NCI-H2107 treated with DMSO at 0.1 percent for 48 hours (cell line): ENCODE measurements around the gene FAM136A.
"Not testable (repeated sequence)": the region's sequence is repeated elsewhere in the genome, so short reads cannot be mapped to it uniquely, and the experiment has no call there.

Experiments used
- DNase-seq: peaks from one replicate; lab custom pipeline; 2025; ENCODE audit not compliant: unreplicated experiment; lab: John Stamatoyannopoulos, UW

Gene FAM136A

DNA sequence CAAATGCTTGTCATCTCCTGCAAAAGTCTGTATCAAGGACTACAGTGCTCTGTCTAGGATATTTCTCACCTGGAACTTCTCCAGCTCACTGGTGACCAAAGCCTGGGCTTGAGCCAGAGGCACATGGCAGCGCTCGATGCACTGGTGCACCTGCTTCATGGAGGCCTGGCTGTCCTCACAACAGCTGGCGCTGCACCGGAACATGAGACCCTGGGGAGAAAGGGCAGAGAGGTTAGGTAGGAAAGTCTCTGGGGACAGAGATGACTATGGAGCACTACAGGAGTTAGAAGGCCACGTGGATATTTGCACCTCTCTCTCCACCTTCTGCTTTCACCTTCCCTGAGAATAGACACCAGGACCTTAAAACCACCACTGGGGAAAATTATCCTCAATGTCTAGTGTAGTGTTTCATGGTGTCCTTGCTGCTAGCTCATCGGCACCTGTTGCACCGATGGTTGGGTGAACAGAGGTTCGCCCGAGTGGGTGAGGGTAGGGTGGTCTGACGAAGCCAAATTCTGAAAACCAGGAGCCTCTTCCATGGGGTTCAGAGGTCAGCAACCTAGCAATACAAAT is 1.0 kb downstream of the FAM136A start:
- no peak for DNase-seq

DNA sequence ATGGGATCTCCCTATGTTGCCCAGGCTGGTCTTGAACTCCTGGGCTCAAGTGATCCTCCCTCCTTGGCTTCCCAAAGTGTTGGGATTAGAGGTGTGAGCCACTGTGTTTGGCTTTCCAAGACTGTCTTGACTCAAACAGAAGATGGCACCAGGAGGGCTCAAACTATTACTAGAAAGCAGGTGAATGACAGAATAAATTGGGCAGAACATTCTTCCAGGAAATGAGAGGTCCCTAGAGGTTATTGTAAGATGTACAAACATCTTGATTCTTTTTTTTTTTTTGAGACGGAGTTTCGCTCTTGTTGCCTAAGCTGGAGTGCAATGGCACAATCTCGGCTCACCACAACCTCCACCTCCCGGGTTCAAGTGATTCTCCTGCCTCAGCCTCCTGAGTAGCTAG is 4.0 kb downstream of the FAM136A start:
- DNase-seq: not testable (repeated sequence)

DNA sequence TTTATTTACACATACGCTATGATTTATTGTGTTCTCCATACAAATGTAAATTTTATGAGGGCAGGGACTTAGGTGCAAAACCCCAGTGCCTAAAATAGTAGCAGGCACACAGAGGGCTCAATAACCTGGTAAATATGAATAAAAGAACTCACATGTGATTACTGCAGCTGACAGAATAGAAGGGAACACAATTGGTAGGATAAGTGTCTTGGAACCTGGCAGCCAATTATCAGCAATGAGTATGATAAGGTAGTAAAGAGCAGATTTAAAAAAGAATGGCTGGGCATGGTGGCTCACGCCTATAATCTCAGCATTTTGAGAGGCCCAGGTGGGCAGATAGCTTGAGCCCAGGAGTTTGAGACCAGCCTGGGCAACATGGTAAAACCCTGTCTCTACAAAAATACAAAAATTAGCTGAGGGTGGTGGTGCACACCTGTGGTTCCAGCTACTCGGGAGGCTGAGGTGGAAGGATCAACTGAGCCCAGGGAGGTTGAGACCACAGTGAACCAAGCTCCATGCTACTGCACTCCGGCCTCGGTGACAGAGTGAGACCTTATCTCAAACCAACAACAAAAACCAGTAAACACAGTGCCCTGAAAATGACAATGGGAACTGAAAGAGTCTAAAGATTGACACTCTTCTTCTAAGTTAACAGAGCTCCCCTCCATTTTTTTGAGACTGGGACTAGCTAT is 18.2 kb downstream of the FAM136A start:
- no peak for DNase-seq

DNA sequence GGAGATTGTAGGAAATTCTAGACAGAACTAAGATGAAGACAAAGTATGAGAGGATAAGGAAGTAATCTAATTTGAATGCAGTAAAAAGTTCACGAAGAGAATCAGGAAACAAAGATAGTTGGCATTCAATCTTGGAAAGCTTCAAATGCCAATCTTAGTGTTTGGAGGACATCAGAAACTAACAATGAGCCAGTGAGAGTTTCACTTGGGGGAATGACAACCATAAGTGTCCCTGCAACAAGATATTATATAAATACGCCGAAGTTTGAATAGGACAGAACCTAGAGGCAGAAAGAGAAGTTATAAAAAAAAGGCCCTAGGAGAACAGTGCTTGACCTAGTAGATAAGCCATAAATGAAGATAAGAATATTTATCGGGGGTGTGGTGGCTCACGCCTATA is 19.4 kb downstream of the FAM136A start:
- DNase-seq: no peak

DNA sequence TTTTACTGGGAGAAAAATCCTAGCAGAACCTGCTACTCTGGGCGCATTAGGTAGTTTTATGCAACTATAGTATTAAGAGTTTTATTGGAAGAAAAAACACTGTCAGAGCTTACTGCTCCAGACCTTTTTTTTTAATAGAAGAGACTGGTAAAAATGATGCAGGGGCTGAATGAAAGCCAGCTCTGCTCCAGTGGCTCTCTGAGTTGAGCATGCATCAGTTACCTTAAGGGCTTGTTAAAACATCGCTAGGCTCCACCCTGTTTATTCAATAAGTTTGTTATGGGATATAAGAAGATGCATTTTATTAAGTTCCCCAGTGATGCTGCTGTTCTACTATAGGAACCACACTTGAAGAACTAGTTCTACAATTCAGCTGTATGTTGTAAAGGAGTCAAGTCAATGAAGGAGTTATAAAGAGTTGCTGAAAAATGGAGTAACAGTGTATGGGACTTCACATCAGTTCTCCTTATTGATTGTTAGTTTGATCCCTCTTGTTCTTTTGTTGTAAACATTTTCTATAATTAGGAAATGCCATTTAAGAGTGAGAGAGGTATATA is 21.5 kb downstream of the FAM136A start:
- DNase-seq: no peak

DNA sequence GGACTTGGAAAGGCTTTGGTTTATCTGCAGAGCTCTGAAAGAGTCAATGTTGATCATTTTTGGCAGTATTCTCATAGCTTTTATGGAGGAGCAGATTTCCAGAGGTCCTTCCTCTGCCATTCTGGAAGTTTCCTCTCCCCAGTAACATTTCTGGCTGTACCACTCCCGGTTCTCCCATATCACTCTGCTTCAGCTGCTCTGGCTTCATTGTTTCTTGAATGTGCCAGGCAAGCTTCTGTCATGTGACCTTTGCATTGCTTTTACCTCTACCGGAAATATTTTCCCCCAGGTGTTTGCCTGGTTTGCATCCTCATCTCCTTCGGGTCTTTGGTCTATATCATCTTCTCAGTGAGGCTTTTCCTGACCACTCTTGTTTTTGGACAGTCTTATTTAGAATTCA is 31.5 kb downstream of the FAM136A start:
- DNase-seq: no peak

DNA sequence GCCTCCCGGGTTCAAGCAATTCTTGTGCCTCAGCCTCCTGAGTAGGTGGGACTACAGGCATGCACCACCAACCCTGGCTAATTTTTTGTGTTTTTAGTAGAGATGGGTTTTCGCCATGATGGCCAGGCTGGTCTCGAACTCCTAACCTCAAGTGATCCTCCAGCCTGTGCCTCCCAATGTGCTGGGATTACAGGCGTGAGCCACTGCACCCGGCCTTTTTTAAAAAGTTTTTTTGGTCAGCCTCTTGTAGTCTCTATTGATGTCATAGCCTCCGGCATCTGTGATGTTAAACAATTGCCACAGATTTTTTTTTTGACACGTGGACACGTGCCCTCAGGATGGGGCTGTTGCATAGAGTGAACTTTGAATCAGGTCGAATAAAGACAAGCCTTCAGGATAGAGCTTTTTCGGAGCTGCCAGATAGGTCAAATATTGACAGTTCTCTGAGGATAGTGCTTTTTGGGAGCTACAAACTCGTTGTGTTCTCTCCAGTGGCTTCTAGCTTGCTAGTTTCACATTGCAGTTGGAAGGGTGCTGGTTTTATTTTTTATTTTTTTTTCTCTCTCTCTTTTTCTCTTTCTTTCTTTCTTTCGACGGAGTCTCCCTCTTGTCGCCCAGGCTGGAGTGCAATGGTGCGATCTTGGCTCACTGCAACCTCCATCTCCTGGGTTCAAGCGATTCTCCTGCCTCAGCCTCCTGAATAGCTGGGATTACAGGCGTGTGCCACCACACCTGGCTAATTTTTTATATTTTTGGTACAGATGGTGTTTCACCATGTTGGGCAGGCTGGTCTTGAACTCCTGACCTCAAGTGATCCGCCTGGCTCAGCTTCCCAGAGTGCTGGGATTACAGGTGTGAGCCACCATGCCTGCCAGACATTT is 32.2 kb downstream of the FAM136A start:
- not testable (repeated sequence) for DNase-seq

DNA sequence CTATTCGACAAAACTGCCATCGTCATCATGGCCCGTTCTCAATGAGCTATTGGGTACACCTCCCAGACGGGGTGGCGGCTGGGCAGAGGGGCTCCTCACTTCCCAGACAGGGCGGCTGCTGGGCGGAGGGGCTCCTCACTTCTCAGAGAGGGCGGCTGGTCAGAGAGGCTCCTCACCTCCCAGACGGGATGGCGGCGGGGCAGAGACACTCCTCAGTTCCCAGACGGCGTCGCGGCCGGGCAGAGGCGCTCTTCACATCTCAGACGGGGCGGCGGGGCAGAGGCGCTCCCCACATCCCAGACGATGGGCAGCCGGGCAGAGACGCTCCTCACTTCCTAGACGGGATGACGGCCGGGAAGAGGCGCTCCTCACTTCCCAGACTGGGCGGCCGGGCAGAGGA is 34.9 kb downstream of the FAM136A start:
- not testable (repeated sequence) for DNase-seq

DNA sequence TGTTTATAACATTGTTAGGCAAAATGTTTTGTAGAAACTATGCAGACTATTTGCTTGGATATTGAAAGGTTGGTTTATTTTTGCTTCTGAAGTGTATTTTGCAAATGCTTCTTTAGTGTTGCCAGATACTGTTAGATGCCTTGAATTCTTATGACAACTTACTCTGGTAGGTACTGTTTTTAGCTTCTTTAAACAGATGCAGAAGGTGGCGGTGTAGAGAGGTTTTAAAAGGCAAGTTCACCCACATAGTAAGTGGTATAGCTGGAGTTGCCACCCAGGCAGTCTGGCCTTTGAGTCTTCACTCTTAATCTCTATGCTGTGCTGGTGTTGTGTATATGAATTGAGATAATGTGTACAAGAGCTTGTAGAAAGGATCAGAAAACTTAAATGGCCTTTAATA is 40.4 kb downstream of the FAM136A start:
- no peak for DNase-seq

DNA sequence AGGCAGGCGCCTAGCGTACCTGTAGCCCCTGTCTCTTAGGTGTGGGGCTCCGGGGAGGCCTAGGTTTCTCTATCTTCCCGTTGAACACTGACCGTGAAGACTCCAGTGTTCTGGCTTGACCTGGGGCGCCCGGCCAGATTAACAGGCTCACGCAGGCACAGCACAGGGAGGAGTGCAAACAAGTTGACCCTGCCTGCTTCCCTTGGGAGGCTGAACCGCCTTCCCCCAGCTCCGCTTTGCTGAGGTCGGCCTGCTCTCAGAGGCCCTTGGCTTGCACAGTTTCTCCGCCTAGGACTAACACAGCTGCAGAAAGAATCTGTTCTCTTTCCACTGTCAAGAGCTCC is 43.4 kb downstream of the FAM136A start:
- DNase-seq: no peak

DNA sequence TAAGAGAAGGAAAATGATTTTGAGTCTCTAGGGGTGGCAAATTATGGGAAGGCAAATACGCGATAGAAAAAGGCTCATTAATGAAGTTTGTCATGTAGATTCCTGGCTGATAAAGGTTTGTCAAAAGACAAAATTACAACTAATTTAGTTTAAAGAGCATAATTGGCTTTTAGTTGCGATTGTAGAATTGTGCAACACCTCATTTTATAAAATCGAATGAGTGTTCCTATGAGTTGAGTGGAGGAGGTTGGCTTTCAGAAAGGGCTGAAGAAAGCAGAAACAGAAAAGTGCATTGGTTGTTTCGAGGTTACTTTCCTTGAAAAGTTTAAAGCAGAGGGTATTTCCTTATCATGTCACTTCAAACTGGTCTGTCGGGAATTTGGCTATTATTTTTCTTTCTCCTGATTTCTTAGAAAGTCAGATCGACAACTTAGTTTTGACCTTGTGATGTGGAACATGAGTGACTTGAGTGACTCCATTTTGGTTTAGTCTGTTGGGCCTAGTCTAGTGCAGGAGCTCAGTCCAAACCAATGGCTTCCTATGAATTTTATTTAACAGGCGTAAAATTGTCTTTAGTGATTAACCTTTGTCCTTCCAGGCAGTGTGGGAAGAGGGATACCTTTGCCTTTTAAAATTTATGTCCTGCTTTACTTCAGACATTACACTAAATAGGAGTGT is 46.1 kb downstream of the FAM136A start:
- DNase-seq: no peak

DNA sequence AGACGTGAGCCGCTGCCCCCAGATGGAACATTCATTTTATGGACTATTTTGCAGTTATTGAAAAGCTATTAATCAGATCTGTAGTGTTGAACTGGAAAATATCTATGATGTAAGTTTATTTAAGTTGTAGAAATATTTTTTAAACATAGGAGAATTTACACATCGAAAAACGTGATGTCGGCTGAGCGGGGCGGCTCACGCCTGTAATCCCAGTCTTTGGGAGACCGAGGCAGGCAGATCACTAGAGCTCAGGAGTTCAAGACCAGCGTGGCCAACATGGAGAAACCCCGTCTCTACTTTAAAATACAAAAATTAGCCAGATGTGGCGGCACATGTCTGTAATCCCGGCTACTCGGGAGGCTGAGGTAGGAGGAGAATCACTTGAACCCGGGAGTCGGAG is 51.4 kb downstream of the FAM136A start:
- DNase-seq: no peak

DNA sequence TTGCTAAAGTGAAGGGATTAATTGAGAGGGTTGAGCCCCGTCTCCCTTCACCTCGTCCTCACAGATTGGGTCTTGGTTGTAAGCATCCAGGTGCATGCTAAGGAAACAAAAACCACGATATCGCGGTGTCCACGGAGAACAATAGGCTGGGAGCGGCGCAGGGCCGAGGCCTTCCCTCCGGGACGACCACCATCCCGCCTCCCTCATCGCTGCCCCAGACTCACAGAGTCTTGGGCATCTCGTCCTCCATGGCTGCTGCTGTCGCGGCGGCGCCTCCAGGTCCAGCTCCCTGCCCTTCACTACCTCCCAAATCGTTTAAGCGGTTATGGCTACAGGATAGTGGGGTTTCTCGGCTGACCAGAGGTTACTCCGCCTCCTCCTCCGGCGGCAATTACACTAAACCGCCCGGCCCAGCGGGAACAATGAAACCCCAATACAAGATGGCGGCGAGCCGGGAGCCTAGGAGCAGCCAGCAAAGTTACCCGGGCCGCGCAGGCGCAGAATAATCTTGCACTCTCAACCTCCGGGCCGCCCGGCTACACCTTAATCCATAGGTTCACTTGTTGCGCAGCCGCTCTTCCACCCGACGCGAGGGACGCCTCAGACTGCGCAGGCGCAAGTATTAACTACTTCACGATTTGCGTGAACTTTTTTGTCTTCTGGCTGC is 53.6 kb downstream of the FAM136A start, which contains the start of gene TIA1:
TIA1 (minus strand) TSS at position 448 of the 667 bp plus-strand sequence; CDS start at position 250, 198 bp downstream.
- DNase-seq: peak; percentile 99

DNA sequence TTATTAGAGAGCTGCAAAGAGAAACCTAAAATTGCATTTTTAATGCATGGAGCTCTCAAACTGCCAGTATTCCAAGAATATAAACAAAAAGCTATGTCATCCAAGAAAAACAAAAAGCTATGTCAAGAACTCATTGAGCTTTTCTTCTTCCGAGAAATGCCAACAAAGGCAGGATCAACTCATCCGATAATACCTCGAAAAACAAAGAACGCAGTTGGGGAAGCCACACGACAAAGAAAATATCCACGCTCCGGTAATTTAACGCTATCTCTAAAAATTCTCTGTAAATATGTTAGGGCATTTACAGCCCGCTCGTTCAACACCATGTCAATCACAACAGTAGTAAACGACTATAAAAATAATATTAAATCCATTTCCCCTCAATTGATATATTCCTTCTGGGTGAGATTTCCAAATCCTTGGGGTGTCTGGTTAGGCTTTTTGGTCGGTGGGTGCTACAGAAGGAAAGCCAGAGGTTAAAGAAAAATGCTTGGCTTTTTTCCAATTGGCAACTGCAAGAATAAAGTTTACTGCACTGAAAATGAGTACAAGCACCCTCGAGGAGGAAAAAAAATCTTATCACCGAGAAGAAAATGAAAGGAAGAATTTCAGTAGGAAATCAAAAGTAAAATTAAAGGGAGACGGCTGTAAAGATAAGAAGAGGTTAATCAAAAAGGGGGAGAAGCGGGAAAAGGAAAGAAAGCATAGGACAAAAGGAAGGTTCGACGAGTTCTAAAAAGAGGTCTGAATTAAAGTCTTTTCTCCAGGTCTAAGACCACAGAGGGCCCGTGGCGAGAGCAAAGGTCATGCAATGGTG is 54.3 kb downstream of the FAM136A start:
- peak; percentile 55 for DNase-seq
